OCI-LY7 (cell line): ENCODE measurements around the gene DGKB. TPM values are rescaled to one million over a fixed set of nuclear protein-coding genes. Genes with fewer than 3 reads are reported as not detected.

Source experiments
- BruUV-seq: library from RNA; stranded (reverse); fragments of 400-500 nt; replicated peaks from 2 replicates; lab custom pipeline; 2021; lab: Mats Ljungman, UMichigan
- CTCF ChIA-PET: fragments of 300-600 bp; sonication (Branson Sonifier 250); formaldehyde crosslinking; loops from one replicate; lab custom pipeline; 2022; ENCODE audit warnings: antibody characterized with exemption; ENCODE audit not compliant: unreplicated experiment; lab: Charles Lee
- POLR2A ChIA-PET: fragments of 300-600 bp; sonication (Branson Sonifier 250); formaldehyde crosslinking; loops from one replicate; lab custom pipeline; 2022; ENCODE audit warnings: antibody characterized with exemption; lab: Charles Lee
- DNase-seq: peaks from one replicate; pipeline ENCODE4 v3.0.0-alpha.2; 2015; ENCODE audit warnings: low spot score
- H2AFZ ChIP-seq: fragments of 200-600 bp; sonication (generic), shearing (Covaris generic); 2 replicates; pipeline ENCODE4 v1.6.1; 2014; ENCODE audit warnings: mild to moderate bottlenecking, antibody characterized with exemption, low read length, moderate library complexity
- H3K27ac ChIP-seq: fragments of 200-600 bp; sonication (generic); 2 replicates; pipeline ENCODE4 v1.5.1; 2014; ENCODE audit warnings: mixed run types, low read depth, mild to moderate bottlenecking, moderate library complexity, low read length, inconsistent platforms; ENCODE audit not compliant: poor library complexity, severe bottlenecking
- H3K36me3 ChIP-seq: fragments of 200-600 bp; sonication (generic); 2 replicates; pipeline ENCODE4 v1.6.1; 2014; ENCODE audit warnings: mild to moderate bottlenecking, antibody characterized with exemption, low read length, moderate library complexity, mixed read lengths; ENCODE audit not compliant: insufficient read depth
- H3K4me1 ChIP-seq: fragments of 200-600 bp; sonication (generic); 2 replicates; pipeline ENCODE4 v1.5.1; 2014; ENCODE audit warnings: mild to moderate bottlenecking, low read length; ENCODE audit not compliant: insufficient read depth, poor library complexity, severe bottlenecking
- H3K4me2 ChIP-seq: fragments of 200-600 bp; sonication (generic); 2 replicates; pipeline ENCODE4 v1.6.1; 2014; ENCODE audit warnings: mild to moderate bottlenecking, low read length
- H3K4me3 ChIP-seq: fragments of 200-600 bp; sonication (generic); 2 replicates; pipeline ENCODE4 v1.5.1; 2014; ENCODE audit warnings: mild to moderate bottlenecking, low read depth, low read length; ENCODE audit not compliant: poor library complexity, severe bottlenecking
- H3K79me2 ChIP-seq: fragments of 200-600 bp; sonication (generic); 2 replicates; pipeline ENCODE4 v1.6.1; 2016; ENCODE audit warnings: low read depth, mild to moderate bottlenecking, low read length, moderate library complexity, mixed read lengths; ENCODE audit not compliant: insufficient read depth
- H3K9me2 ChIP-seq: fragments of 200-600 bp; sonication (generic); 2 replicates; pipeline ENCODE4 v1.6.1; 2016; ENCODE audit warnings: mild to moderate bottlenecking, low read length, mixed read lengths; ENCODE audit not compliant: insufficient read depth
- H3K9me3 ChIP-seq: fragments of 200-600 bp; sonication (generic); 2 replicates; pipeline ENCODE4 v1.6.1; 2014; ENCODE audit warnings: mild to moderate bottlenecking, mixed run types, low read length, mixed read lengths
- H4K20me1 ChIP-seq: fragments of 200-600 bp; sonication (generic); 2 replicates; pipeline ENCODE4 v1.6.1; 2014; ENCODE audit warnings: mild to moderate bottlenecking, antibody characterized with exemption, low read length, moderate library complexity, mixed read lengths; ENCODE audit not compliant: insufficient read depth
- EZH2phosphoT487 ChIP-seq: fragments of 200-600 bp; sonication (generic); IDR thresholded peaks from 2 replicates; pipeline ENCODE4 v1.6.1; 2018; ENCODE audit warnings: low read depth, borderline replicate concordance, mild to moderate bottlenecking, mixed run types, antibody characterized with exemption, low read length, moderate library complexity, mixed read lengths
- intact Hi-C: fragments of 100-400 bp; cut with micrococcal nuclease; formaldehyde crosslinking; loops from one replicate; pipeline ENCODE4 v1.10.0; 2022; ENCODE audit not compliant: unreplicated experiment
- total RNA-seq, 2 experiments: library from RNA; depleted of rRNA in 1 of 2; stranded (reverse); fragments of >200 nt in 1 of 2; shearing (Covaris generic) in 1 of 2; gene quantifications; 2 replicates each; pipeline ENCODE4 v1.2.3, GENCODE V29; 2014 to 2022
- TF ChIP-seq, protein P1 (sequence below): fragments of 200-600 bp; sonication (generic); conservative IDR thresholded peaks from 2 replicates; pipeline ENCODE4 v1.5.1; 2014; ENCODE audit warnings: mild to moderate bottlenecking, antibody characterized with exemption, low read length, moderate library complexity, mixed read lengths

The DGKB gene
- total RNA-seq, 2 experiments from 2014 or later: not detected

DNA sequence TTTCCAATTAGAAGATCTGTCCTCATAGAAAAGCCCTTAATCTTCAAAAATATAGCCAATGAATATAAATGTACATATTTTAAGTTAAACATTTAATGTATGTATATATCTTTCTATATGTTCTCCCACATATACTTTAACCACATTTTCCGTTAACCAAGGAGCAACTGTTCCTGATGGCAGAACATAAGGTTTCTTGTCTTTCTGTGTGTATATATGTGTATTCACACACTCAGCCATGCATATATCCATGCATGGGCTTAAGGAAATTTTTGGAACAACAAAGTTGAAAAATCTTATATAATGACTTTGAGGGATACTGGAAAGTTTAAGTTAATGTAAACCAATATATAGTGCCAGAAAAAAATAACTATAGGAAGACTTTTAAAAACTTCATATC lies 274.0 kb downstream of the DGKB start:
- H3K9me2 ChIP-seq: no peaks in the 10 kb centered on the region
- ChIA-PET POLR2A (no interaction called here), CTCF (no interaction called here)
- intact Hi-C loops: no loop called here
- no peak overlapping the region for H3K4me2 ChIP-seq
- H2AFZ ChIP-seq: no peak overlapping the region
- no peaks in the 10 kb centered on the region for H3K79me2 ChIP-seq
- H3K27ac ChIP-seq: no peak overlapping the region
- H3K4me3 ChIP-seq: no peak overlapping the region
- DNase-seq: no peak
- H3K4me1 ChIP-seq: no peaks in the 10 kb centered on the region
- no peaks in the 10 kb centered on the region for H3K9me3 ChIP-seq
- no TSS peak for BruUV-seq
- no peaks in the 10 kb centered on the region for H4K20me1 ChIP-seq
- TF ChIP-seq EZH2phosphoT487: no peak
- TF ChIP-seq, protein P1, sequence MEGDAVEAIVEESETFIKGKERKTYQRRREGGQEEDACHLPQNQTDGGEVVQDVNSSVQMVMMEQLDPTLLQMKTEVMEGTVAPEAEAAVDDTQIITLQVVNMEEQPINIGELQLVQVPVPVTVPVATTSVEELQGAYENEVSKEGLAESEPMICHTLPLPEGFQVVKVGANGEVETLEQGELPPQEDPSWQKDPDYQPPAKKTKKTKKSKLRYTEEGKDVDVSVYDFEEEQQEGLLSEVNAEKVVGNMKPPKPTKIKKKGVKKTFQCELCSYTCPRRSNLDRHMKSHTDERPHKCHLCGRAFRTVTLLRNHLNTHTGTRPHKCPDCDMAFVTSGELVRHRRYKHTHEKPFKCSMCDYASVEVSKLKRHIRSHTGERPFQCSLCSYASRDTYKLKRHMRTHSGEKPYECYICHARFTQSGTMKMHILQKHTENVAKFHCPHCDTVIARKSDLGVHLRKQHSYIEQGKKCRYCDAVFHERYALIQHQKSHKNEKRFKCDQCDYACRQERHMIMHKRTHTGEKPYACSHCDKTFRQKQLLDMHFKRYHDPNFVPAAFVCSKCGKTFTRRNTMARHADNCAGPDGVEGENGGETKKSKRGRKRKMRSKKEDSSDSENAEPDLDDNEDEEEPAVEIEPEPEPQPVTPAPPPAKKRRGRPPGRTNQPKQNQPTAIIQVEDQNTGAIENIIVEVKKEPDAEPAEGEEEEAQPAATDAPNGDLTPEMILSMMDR: no peak
- no peaks in the 10 kb centered on the region for H3K36me3 ChIP-seq

DNA sequence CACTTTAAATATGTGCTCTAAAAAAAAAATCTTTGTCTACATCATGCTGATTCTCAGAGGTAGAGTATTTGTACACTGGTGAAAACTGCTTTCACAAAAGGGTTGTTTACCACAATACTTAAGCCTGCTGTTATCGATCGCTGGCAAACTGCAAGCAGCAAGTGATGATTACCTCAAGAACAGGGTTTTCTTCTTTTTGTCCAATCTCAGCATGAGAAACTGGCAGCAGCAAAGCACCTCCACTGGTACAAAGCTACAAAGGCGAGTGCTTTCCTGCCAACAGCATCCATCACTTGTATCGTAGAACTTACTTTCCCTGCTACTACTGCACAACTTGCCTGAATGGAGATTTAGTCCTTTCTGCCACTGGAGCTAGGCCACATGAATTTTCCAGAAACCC lies 276.5 kb downstream of the DGKB start:
- Histone ChIP-seq H3K4me2 (no peak overlapping the region), H4K20me1 (no peaks in the 10 kb centered on the region), H3K36me3 (no peaks in the 10 kb centered on the region), H3K9me2 (no peaks in the 10 kb centered on the region), H2AFZ (no peak overlapping the region), H3K9me3 (no peaks in the 10 kb centered on the region), H3K27ac (no peak overlapping the region), H3K4me3 (no peak overlapping the region), H3K4me1 (no peaks in the 10 kb centered on the region), H3K79me2 (no peaks in the 10 kb centered on the region)
- ChIA-PET CTCF (no interaction called here), POLR2A (no interaction called here)
- TF ChIP-seq, protein P1: no peak
- no peak for TF ChIP-seq EZH2phosphoT487
- intact Hi-C loops: no loop called here
- no TSS peak for BruUV-seq
- DNase-seq: no peak

DNA sequence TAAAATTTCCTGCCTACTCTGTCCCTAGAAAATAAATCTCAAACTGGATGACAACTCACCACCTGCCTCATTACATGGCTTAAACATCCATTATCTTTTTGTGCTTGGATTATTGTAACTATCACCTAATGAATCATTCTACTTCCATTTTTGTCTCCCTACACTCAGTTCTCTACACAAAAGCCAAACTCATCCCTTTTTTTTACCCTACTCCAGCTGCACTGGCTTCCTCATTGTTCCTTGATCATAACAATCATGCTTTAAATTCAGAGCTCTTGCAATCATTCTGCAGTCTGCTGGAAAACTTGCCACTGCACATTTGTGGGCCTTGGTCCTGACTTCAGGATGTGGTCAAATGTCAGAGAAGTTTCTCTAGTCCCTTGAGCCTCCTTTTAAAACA lies 280.0 kb downstream of the DGKB start:
- intact Hi-C loops: no loop called here
- TF ChIP-seq EZH2phosphoT487: no peak
- TF ChIP-seq, protein P1: no peak
- Histone ChIP-seq H2AFZ (no peak overlapping the region), H4K20me1 (no peaks in the 10 kb centered on the region), H3K36me3 (no peaks in the 10 kb centered on the region), H3K4me3 (no peak overlapping the region), H3K4me2 (no peak overlapping the region), H3K27ac (no peak overlapping the region), H3K4me1 (no peaks in the 10 kb centered on the region), H3K79me2 (no peaks in the 10 kb centered on the region), H3K9me2 (no peaks in the 10 kb centered on the region), H3K9me3 (no peaks in the 10 kb centered on the region)
- DNase-seq: no peak
- POLR2A ChIA-PET: no interaction called here
- no TSS peak for BruUV-seq
- CTCF ChIA-PET: no interaction called here
